H54 (cell line): ENCODE results near the gene JMJD6.
"Not testable (repeated sequence)": the region's sequence is repeated elsewhere in the genome, so short reads cannot be mapped to it uniquely, and the experiment has no call there.

Experiments
- DNase-seq: peaks from one replicate; pipeline ENCODE4 v3.0.0; 2011; ENCODE audit warnings: low spot score, mixed read lengths; ENCODE audit not compliant: insufficient read length
- FAIRE-seq: peaks from 3 replicates; lab custom pipeline; 2011; peaks lifted over from hg19 to GRCh38; lab: Jason Lieb, UNC
- POLR2A ChIP-seq: IDR thresholded peaks from 2 replicates; pipeline ENCODE4 v1.6.1; 2011; ENCODE audit warnings: low read depth, mild to moderate bottlenecking, low read length

Gene JMJD6

GRCh38 chr17:76702076-76702475, 24.3 kb downstream of the JMJD6 start:
- FAIRE-seq (no peak), DNase-seq (no peak)
- TF ChIP-seq POLR2A: no peak

GRCh38 chr17:76701471-76701967, 24.9 kb downstream of the JMJD6 start:
- no peak for DNase-seq
- no peak for FAIRE-seq
- no peak for TF ChIP-seq POLR2A

- TF ChIP-seq POLR2A: no peak
- FAIRE-seq (no peak), DNase-seq (no peak)
Measured at GRCh38 chr17:76700617-76701470, 25.6 kb downstream of the JMJD6 start.

GRCh38 chr17:76700270-76700616, 26.2 kb downstream of the JMJD6 start:
- DNase-seq (no peak), FAIRE-seq (no peak)
- TF ChIP-seq POLR2A: no peak

- not testable (repeated sequence) for FAIRE-seq, DNase-seq
Measured at GRCh38 chr17:76698466-76698977, 27.9 kb downstream of the JMJD6 start.

GRCh38 chr17:76697702-76698465, 28.5 kb downstream of the JMJD6 start:
- no peak for TF ChIP-seq POLR2A
- no peak for FAIRE-seq
- no peak for DNase-seq

- FAIRE-seq: no peak
- no peak for DNase-seq
- no peak for TF ChIP-seq POLR2A
Measured at GRCh38 chr17:76696763-76697701, 29.4 kb downstream of the JMJD6 start.

GRCh38 chr17:76695059-76695831, 31.2 kb downstream of the JMJD6 start:
- no peak for TF ChIP-seq POLR2A
- FAIRE-seq: no peak
- DNase-seq: no peak

- no peak for TF ChIP-seq POLR2A
- DNase-seq: no peak
- no peak for FAIRE-seq
Measured at GRCh38 chr17:76691379-76692191, 34.8 kb downstream of the JMJD6 start.

- TF ChIP-seq POLR2A: no peak
- FAIRE-seq: no peak
Measured at GRCh38 chr17:76690596-76691280, 35.7 kb downstream of the JMJD6 start.

GRCh38 chr17:76689859-76690258, 36.5 kb downstream of the JMJD6 start:
- DNase-seq: no peak
- no peak for TF ChIP-seq POLR2A
- no peak for FAIRE-seq

More at GRCh38 chr17:76690596-76691280, 35.7 kb downstream of the JMJD6 start:
- DNase-seq: no peak
